ENCODE measurements around the gene PGM5.
"Not testable (repeated sequence)": the region's sequence is repeated elsewhere in the genome, so short reads cannot be mapped to it uniquely, and the experiment has no call there.

- TF ChIP-seq CTCF, POLR2AphosphoS5, POLR2A, EP300 (IDR thresholded peaks at IDR 0.05): not testable (repeated sequence)
Measured at GRCh38 chr9:68397796-68398195, 41.4 kb downstream of the PGM5 start.

Data from gastroesophageal sphincter (tissue), 3 donors.